Measurements from ENCODE around the gene DCUN1D2.

The DCUN1D2 gene

GRCh38 chr13:113507505-113508345 is 17.2 kb upstream of the DCUN1D2 start:
- Histone ChIP-seq H3F3A (ENCODE audit: control insufficient read depth, insufficient read depth) (no peaks in the 10 kb centered on the region), H3K79me2 (ENCODE audit: control insufficient read depth, low read length) (no peaks in the 10 kb centered on the region), H3K27ac (ENCODE audit: low read depth, low read length) (no peak overlapping the region), H4K20me1 (ENCODE audit: control insufficient read depth, insufficient read depth, low read depth, low read length) (no peaks in the 10 kb centered on the region), H3K4me1 (ENCODE audit: control insufficient read depth, low read length) (no peaks in the 10 kb centered on the region), H3K27me3 (ENCODE audit: control insufficient read depth, low read length) (no peaks in the 10 kb centered on the region), H3K4me2 (ENCODE audit: low read length) (no peak overlapping the region), H3K9me3 (ENCODE audit: control insufficient read depth, insufficient read depth, low read length) (no peaks in the 10 kb centered on the region), H3K36me3 (ENCODE audit: control insufficient read depth, low read length) (peaks cover 25% of the 10 kb centered on the region), H3K9me2 (replicated peaks; ENCODE audit: control insufficient read depth, low read length) (no peaks in the 10 kb centered on the region), H3K4me3 (ENCODE audit: low read length) (no peak overlapping the region)
- TF ChIP-seq EZH2phosphoT487 (IDR thresholded peaks at IDR 0.05; ENCODE audit: borderline replicate concordance, low read length) (no peak), CTCF (IDR thresholded peaks at IDR 0.05; ENCODE audit: low read depth, low read length, poor library complexity, severe bottlenecking) (no peak)

- TF ChIP-seq CTCF (IDR thresholded peaks at IDR 0.05; ENCODE audit: low read depth, low read length, poor library complexity, severe bottlenecking) (no peak), EZH2phosphoT487 (IDR thresholded peaks at IDR 0.05; ENCODE audit: borderline replicate concordance, low read length) (no peak)
- H3K79me2 ChIP-seq (ENCODE audit: control insufficient read depth, low read length) = no peaks in the 10 kb centered on the region
- H3K9me2 ChIP-seq (replicated peaks; ENCODE audit: control insufficient read depth, low read length) = no peaks in the 10 kb centered on the region
- no peak overlapping the region for H3K27ac ChIP-seq (ENCODE audit: low read depth, low read length)
- peaks cover 31% of the 10 kb centered on the region for H3K36me3 ChIP-seq (ENCODE audit: control insufficient read depth, low read length)
- H3K4me1 ChIP-seq (ENCODE audit: control insufficient read depth, low read length) = no peaks in the 10 kb centered on the region
- H3K9me3 ChIP-seq (ENCODE audit: control insufficient read depth, insufficient read depth, low read length) = no peaks in the 10 kb centered on the region
- no peaks in the 10 kb centered on the region for H3K27me3 ChIP-seq (ENCODE audit: control insufficient read depth, low read length)
- no peaks in the 10 kb centered on the region for H3F3A ChIP-seq (ENCODE audit: control insufficient read depth, insufficient read depth)
- H4K20me1 ChIP-seq (ENCODE audit: control insufficient read depth, insufficient read depth, low read depth, low read length) = no peaks in the 10 kb centered on the region
- no peak overlapping the region for H3K4me2 ChIP-seq (ENCODE audit: low read length)
- H3K4me3 ChIP-seq (ENCODE audit: low read length) = no peak overlapping the region
These were observed 16.4 kb upstream of the DCUN1D2 start for GRCh38 chr13:113506871-113507388.

- H3K27me3 ChIP-seq (ENCODE audit: control insufficient read depth, low read length) = no peaks in the 10 kb centered on the region
- H3K9me3 ChIP-seq (ENCODE audit: control insufficient read depth, insufficient read depth, low read length) = no peaks in the 10 kb centered on the region
- no peak overlapping the region for H3K27ac ChIP-seq (ENCODE audit: low read depth, low read length)
- H3K79me2 ChIP-seq (ENCODE audit: control insufficient read depth, low read length) = no peaks in the 10 kb centered on the region
- no peak overlapping the region for H3K4me3 ChIP-seq (ENCODE audit: low read length)
- no peaks in the 10 kb centered on the region for H3F3A ChIP-seq (ENCODE audit: control insufficient read depth, insufficient read depth)
- H4K20me1 ChIP-seq (ENCODE audit: control insufficient read depth, insufficient read depth, low read depth, low read length) = no peaks in the 10 kb centered on the region
- no peaks in the 10 kb centered on the region for H3K4me1 ChIP-seq (ENCODE audit: control insufficient read depth, low read length)
- peaks cover 37% of the 10 kb centered on the region for H3K36me3 ChIP-seq (ENCODE audit: control insufficient read depth, low read length)
- TF ChIP-seq EZH2phosphoT487 (IDR thresholded peaks at IDR 0.05; ENCODE audit: borderline replicate concordance, low read length) = no peak
- TF ChIP-seq CTCF (IDR thresholded peaks at IDR 0.05; ENCODE audit: low read depth, low read length, poor library complexity, severe bottlenecking) = no peak
- H3K4me2 ChIP-seq (ENCODE audit: low read length) = no peak overlapping the region
- H3K9me2 ChIP-seq (replicated peaks; ENCODE audit: control insufficient read depth, low read length) = no peaks in the 10 kb centered on the region
These were observed 15.6 kb upstream of the DCUN1D2 start for GRCh38 chr13:113506025-113506685.
